Head of caudate nucleus (tissue), 42 donors: Measurements from ENCODE around the gene MYOCD.

ENCODE experiments used
- DNase-seq, 42 donors: peaks; one replicate each; pipeline versions ENCODE4 v3.0.0 to v3.0.0-alpha.2; 2020 to 2021; ENCODE audit warnings: mixed read lengths in 7 of 42
- intact Hi-C: fragments of 100-400 bp; cut with DNase I; formaldehyde crosslinking; loops from one replicate; pipeline ENCODE4 v1.15.0; 2022

MYOCD gene

GRCh38 chr17:12640364-12640763 is 25.3 kb upstream of the MYOCD start:
- intact Hi-C loops: no loop called here
- DNase-seq: no peak

- DNase-seq: no peak
- intact Hi-C loops: no loop called here
Observed at GRCh38 chr17:12641084-12641483, 24.6 kb upstream of the MYOCD start.

- intact Hi-C loops: no loop called here
- DNase-seq: no peak
Observed at GRCh38 chr17:12642034-12642433, 23.7 kb upstream of the MYOCD start.

DNA sequence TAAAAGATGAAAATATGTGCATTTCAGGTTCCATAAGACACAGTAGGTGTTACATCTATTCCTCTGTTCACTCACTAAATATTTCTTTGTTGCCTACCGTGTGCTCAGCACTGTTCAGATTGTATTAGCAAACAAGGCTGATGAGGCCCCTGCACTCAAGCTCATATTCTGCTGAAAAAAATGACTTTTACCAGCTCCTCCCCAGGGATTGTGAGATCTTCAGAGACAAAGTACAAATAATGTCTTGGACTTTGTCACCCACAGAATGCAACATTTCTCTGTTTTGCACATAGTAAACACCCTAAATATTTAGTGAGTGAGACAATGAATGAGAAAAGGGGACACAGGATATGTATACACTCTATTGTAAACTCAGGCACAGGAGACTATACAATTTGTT is 21.9 kb upstream of the MYOCD start:
- intact Hi-C loops: no loop called here
- DNase-seq: no peak

DNA sequence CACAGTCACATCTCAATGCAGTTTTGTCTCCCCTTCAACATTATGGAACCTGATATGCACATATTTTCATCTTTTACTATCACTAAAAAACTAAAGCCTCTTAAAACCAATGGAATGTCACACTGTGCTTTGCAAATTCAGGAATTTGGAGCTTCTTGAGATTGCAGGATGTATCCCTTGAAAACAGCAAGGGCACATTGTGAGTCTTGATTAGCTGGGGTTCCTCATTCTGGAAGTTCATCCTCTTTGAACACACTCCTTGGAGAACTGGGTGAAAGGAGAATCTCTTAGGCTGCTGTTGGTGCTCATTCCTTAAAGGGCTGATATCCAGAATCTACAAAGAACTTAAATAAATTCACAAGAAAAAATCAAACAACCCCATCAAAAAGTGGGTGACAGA is 21.1 kb upstream of the MYOCD start:
- intact Hi-C loops: no loop called here
- DNase-seq: no peak

- intact Hi-C loops: no loop called here
- DNase-seq: no peak
Observed at GRCh38 chr17:12646761-12647422, 18.8 kb upstream of the MYOCD start.

DNA sequence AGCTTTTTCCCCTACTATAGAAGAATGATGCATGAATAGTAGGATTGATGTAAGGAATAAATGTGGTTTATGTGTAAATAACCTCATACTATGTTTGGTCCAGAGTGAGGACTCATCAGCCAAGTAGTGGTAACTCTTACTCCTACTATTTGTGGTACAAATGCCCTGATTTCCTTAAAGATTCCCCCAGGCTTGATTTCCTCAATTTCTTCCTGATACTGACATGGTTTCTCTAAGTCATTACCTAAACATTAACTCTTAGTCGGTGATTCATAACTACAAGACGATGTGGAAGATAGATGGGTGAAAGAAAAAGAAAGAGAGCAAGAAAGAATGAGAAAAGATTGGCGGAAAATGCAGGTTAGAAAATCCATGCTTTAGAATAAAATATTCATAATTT is 17.2 kb upstream of the MYOCD start:
- intact Hi-C loops: no loop called here
- no peak for DNase-seq

- no peak for DNase-seq
- intact Hi-C loops: no loop called here
Observed at GRCh38 chr17:12655936-12656335, 9.8 kb upstream of the MYOCD start.

DNA sequence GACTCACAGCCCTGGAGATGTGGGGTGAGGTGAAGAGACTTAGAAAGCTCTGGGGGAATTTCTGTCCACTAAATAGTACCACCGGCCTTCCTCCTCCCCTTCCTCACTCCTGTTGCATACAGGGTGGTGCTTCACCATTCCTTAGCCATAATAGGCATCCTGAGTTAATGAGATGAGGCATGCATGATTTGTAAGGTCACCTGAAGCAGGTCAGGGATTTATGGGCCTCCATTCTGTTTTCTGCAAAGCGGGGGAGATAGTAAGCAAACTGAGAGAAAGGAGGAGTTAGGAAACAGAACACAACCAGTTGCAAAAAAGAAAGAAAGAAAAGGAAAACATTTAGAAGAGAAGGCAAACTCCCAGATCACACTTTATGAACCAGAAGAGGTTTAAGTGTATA is 9.3 kb upstream of the MYOCD start:
- DNase-seq: no peak
- intact Hi-C loops: no loop called here

- intact Hi-C loops: no loop called here
- no peak for DNase-seq
Observed at GRCh38 chr17:12659500-12659899, 6.2 kb upstream of the MYOCD start.

DNA sequence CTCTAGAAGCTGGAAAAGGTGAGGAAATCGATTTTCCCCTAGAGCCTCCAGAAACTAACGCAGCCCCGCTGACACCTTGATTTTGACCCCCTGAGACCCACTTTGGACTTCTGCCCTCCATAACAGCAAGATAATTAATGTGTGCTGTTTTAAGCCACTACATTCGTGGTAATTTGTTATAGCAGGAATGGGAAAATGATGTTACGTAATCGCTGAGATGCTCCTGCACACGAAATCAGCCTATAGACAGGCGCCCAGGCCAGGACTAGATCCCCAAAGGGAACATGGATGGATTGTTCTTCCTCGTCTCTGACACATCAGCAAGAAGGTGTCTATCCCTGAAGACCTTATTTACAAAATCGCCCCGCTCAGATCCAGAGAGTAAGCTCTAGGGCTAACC is 1.4 kb upstream of the MYOCD start:
- DNase-seq: no peak
- intact Hi-C loops: no loop called here

- no peak for DNase-seq
Observed at GRCh38 chr17:12664894-12665262, 812 bp upstream of the MYOCD start.

DNA sequence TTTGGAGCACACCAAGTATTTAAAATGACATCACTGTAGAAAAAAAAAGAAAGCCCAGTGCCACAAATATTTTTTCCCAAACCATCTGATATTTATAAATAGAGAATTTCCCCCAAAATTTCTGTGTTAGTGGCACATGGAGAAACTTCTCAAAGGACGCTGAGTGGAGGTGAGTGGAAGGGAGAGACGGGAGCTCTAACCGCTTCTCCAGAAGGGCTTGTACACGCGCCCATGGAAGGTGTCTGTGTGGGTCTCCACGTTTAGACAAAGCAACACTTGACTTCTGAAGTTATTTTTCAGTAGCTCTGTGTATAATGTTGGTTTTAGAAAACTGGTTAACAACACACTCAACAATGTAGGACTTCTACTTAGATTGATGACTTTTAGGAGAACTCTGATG is 1.0 kb downstream of the MYOCD start:
- intact Hi-C loops: no loop called here
- no peak for DNase-seq

More at GRCh38 chr17:12664894-12665262, 812 bp upstream of the MYOCD start:
- intact Hi-C loops: no loop called here

GRCh38 chr17:12667299-12667958 is 1.7 kb downstream of the MYOCD start:
- intact Hi-C loops: no loop called here
- peak in 15 of 42 donors; percentile 7 to 51 (median 23) for DNase-seq

DNA sequence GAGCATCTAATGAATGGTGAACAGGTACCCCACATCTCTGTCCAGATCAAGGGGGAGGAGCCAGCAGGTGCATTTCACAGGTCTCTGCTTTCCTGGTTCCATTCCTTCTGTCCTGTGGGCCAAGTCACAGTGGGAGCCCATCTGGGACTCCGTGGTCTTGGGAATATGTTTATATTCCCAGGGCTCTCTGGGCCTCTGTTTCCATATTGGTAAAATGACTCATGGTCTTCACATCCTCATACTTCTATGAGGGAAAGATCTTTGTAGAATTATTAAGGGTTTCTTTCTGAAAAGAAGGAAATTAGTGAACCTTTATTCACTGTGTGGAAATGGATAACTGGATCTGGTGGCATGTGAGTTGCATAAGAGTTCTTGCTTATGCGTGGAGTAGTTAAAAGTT is 6.2 kb downstream of the MYOCD start:
- intact Hi-C loops: no loop called here
- no peak for DNase-seq

DNA sequence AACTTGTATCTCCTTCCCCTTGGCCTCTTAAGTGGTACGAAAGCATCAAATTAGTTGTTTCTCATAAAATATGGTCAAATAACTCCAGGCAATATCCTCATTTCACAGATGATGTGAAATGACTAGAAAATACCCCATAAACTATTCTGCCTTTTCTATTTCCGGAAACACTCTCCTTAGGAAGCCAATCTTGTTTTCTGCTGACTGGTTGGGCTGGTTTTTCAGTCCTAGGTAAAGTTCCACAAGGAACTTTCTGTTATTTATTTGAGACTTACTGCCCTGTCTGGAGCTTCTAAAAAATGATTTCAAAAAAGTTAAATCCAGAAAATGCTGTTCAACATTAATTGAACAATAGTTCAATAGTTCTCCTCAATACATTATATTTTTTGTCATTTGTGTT is 7.3 kb downstream of the MYOCD start:
- DNase-seq: no peak
- intact Hi-C loops: no loop called here

DNA sequence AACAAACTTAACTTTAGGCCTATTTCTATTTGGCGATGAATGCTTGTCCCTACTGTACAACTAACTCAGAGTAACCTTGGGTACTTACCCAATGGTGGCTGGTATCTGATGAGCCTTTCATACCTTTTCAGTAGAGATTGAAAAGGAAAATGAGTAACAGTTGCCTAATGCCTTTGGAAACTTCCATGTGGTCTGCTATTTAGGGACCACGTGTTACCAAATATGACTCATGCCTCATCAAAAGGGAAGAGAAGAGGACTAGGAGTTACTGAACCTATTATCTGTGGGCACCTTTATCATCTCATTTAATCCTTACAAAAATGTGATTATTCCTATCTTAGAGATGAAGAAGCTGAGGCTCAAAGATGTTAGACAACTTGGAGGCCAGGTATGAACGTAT is 8.1 kb downstream of the MYOCD start:
- intact Hi-C loops: no loop called here

GRCh38 chr17:12680407-12680897 is 14.8 kb downstream of the MYOCD start:
- DNase-seq: no peak
- intact Hi-C loops: no loop called here

More for the DNA sequence above, 8.1 kb downstream of the MYOCD start:
- DNase-seq: no peak

DNA sequence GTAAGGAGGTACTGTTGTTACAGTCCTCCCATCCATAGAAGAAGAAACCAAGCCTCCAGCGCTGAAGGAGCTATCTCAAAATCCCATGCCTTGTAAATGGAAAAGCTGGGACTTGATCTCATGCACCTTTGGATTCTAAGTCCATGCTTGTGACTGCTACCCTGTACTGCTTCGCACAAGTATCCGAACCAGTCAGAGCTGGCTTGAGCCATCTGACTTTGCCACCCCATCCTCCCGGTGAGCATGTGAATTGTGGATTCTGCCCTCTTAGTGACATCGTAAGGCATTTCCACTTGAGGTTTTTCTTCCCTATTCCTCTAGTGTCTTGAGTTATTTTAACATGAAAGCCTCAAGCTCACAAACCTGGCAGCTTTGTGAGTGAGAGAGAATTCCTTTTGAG is 15.3 kb downstream of the MYOCD start:
- no peak for DNase-seq
- intact Hi-C loops: no loop called here

DNA sequence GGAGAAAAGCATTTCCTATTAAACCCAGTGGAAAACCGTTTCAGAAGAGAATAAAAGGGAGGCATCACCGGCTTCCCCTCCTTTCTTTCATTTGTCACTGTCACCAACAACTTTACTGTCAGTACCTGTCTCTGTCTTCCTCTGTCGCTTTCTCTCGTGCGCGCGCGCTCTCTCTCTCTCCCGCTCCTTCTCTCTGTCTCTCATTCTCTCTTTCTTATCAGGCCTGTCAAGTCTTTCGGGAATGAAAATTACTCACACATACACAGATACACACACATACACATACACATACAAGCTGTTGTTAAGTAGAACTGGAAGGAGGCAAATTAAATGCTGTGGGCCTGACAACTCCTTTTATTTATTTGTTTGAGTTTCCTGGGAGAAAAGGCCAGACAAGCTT is 17.6 kb downstream of the MYOCD start:
- intact Hi-C loops: no loop called here
- no peak for DNase-seq

DNA sequence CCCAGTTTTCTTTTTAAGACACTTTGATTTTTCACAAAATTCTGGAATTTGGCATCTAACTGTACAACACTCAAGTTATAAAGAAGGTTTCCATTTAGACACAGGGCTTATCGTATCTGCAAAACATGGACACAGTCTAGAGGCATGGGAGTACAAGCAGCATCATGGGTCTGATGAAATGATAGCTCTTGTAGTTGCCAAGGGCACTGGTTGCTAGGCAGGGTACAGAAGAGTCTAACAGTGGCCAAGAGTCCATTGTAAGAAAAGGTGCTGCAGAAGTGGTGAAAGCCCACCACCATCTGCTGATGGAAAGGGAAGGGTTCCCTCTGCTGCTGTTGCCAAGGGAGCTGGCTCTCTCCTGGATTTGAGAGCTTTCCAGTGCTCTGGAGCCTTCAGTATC is 20.8 kb downstream of the MYOCD start:
- intact Hi-C loops: no loop called here
- no peak for DNase-seq
